KG1 (cell line): ENCODE results near the gene AMDHD2.
"Not testable (repeated sequence)": the region's sequence is repeated elsewhere in the genome, so short reads cannot be mapped to it uniquely, and the experiment has no call there.

Experiments
- DNase-seq: peaks from one replicate; lab custom pipeline; 2025; lab: John Stamatoyannopoulos, UW

AMDHD2 gene

DNA sequence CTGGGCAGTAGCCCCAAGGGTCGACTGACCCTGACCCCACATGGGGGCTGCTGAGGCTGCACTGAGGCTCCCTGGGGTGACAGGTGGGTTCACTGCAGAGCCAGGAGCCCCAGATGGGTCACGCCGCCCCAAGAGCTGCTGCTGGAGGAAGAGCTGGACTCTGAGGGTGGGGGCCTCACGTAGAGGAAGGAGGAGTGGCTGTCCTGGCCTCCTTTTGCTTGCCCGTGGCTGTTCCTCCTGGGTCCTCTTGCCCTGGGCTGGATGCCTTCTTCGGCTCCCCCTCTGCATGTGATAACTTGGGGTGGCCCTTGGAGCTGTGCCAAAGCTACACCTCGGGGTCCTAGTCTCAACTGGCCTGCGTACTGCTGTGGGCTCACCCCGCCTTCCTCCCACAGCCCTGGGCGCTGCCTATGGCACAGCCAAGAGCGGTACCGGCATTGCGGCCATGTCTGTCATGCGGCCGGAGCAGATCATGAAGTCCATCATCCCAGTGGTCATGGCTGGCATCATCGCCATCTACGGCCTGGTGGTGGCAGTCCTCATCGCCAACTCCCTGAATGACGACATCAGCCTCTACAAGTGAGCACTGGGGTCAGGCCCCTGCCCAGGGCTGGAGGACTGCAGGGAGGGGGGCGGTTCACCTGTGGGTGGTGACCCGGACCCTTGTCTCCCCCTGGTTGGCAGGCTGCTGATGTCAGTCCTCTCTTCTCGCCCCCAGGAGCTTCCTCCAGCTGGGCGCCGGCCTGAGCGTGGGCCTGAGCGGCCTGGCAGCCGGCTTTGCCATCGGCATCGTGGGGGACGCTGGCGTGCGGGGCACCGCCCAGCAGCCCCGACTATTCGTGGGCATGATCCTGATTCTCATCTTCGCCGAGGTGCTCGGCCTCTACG is 1.1 kb upstream of the AMDHD2 start:
- DNase-seq = no peak

DNA sequence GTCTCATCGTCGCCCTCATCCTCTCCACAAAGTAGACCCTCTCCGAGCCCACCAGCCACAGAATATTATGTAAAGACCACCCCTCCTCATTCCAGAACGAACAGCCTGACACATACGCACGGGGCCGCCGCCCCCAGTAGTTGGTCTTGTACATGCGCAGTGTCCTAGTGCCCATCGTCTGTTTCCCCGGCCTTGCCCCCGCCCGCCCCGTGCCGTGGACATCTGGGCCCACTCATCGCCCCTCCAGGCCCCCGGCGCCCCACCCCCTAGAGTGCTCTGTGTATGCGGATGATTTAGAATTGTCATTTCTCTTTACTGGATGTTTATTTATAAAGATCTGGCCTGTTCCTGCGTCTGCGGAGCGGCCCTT is 475 bp upstream of the AMDHD2 start:
- DNase-seq = no peak

DNA sequence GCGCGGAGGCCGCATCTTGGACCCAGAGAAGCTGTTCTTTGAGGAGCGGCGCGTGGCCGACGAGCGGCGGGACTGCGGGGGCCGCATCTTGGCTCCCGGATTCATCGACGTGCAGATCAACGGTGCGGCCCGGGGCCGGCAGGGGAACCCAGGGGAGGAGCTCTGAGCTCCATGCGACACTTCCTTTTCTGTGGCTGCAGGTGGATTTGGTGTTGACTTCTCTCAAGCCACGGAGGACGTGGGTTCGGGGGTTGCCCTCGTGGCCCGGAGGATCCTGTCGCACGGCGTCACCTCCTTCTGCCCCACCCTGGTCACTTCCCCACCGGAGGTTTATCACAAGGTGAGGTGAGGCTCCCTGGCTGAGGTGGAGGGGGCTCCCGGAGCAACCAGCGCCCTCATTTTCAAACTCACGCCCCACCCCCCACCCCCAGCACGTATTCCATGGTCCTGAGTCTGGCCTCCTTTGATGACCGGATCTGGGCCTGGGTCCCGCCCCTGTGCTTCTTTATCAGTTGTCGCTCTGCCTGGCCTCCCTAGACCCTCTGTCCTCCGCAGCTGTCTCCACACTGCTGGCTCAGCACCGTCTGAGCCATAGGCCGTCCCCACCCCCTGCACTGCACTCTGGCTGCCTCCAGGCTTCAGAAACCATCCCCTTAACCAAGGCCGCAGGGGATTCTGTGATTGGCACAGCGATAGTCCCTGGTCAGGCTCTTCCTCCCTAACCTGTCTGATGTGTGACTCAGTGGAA is 787 bp downstream of the AMDHD2 start:
- no peak for DNase-seq

DNA sequence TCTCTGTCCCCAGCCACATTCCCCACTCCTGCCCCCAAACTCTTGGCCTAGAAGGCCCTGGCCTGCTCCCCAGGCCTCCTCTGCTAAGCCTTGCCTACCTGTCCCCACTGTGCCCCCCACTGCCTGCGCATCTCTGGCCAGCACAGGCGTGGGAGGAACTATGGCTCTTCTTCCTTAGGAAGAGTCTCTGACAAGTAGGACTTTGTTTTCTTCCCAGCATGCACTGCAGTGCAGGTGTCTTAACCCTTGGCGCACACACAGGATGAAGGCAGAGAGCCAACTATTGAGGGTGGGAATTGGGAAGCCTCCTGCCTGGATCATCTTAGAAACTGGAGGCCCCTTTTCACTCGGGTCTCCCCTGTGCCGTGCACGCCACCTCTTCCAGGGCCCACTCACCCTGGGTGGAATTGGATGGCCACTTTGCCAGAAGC is 3.6 kb downstream of the AMDHD2 start:
- no peak for DNase-seq

DNA sequence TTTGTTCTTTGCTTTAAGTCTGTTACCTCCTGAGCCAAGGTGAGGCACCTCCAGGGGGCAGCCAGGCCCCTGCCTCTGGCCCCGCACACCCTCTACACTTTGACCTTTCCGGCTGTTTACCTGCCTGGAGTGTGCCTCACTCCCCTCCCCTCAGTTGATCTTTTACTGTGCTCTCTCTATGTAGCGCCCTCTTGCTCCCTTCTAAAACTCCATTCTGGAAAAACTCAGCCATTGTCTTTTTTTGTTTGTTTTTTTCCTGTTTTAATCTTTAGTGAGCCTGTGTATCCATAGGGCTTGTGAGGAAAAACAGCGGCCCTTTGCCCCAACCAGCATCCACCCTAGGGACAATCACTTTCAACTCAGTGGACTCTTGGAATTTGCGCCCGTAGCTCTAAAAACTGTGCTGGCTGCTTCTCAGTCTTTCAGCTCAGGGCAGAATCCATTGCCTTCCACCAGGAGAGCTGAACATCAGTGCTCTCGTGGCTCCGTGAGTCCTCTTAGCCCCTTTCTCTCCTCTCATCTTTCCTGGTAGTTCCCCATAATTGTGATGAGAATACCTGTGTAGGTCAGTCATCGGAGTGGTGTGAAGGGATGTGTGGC is 4.3 kb downstream of the AMDHD2 start:
- DNase-seq = no peak

DNA sequence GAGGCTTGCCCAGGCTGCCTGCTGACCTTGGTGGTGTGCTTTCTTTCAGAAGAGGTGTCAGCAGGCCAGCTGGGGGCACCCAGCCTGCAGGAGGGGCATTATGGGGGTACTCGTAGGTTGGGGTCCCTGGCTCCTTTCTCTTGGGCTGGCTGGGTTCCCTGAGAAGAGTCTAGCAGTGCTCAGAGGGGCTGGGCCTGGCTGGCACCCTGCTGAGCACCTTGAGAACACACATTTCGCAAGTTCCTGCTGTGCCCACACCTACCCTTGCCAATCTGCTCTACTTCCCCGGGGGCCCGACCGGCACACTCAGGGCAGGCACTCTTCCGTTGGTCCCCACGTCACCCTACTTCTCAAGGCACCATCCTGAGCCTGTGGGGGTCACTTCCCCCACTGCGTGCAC is 6.0 kb downstream of the AMDHD2 start:
- no peak for DNase-seq

DNA sequence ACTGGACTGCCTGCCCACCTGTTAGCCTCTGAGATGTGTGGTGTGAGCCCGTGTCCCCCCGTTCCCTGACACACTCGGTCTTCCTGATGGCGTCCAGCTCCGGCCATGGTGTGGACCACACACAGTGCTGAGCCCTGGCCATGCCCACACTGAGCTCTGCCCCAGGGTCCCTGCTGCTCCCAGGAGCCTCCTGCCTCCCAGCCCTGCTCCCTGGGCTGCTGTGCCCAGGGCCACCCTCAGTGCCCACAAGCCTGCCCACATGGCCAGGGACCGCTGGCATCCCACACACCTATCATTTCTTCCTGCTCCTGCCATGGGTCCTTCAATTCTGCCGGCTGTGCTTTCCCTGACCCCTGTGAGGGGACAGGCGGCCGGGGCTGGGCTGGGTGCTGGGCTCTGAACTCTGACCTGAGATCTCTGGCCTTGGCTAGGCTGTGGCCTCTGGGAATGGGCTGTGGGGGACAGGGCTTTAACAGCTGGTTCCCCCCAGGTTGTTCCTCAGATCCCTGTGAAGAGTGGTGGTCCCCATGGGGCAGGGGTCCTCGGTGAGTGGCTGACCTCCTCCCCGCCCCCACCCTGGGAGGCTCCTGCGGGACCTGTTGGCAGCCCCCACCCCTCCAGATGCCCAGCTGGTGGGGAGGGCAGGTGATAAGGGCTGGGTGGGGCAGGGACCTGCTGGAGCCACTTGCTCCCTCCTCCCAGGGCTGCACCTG is 7.1 kb downstream of the AMDHD2 start:
- no peak for DNase-seq

DNA sequence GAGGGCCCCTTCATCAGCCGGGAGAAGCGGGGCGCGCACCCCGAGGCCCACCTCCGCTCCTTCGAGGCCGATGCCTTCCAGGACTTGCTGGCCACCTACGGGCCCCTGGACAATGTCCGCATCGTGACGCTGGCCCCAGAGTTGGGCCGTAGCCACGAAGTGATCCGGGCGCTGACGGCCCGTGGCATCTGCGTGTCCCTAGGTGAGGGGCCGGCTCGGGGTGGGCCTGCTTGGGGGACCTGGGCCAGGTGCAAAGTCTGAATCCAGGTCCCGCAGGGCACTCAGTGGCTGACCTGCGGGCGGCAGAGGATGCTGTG is 7.6 kb downstream of the AMDHD2 start:
- DNase-seq = no peak

DNA sequence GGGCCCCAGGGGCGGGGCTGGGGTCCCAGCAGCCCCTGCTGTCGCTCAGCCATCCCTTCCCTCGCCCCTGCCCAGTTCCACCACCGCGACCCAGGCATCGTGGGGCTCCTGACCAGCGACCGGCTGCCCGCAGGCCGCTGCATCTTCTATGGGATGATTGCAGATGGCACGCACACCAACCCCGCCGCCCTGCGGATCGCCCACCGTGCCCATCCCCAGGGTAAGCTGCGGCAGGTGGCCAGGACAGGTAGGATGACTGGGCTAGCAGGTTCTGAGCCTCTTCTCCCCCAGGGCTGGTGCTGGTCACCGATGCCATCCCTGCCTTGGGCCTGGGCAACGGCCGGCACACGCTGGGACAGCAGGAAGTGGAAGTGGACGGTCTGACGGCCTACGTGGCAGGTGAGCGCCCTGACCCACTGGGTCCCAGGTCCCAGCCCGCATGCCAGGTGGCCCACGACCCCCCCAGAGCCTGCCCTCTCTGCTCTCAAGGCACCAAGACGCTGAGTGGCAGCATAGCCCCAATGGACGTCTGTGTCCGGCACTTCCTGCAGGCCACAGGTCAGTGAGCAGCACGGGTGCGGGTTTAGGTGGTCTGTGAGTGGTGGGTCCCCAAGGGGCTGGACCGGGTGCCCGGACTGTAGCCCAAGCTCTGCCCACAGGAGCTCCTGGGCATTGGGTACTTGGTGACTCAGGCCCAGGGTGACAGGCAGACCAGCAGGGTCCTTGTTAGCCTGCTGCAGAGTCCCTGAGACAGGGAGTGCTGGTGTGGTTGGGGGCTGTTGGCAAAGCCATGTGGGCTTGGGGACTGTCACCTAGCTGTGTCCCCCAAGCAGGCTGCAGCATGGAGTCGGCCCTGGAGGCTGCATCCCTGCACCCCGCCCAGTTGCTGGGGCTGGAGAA is 8.2 kb downstream of the AMDHD2 start:
- DNase-seq = no peak

DNA sequence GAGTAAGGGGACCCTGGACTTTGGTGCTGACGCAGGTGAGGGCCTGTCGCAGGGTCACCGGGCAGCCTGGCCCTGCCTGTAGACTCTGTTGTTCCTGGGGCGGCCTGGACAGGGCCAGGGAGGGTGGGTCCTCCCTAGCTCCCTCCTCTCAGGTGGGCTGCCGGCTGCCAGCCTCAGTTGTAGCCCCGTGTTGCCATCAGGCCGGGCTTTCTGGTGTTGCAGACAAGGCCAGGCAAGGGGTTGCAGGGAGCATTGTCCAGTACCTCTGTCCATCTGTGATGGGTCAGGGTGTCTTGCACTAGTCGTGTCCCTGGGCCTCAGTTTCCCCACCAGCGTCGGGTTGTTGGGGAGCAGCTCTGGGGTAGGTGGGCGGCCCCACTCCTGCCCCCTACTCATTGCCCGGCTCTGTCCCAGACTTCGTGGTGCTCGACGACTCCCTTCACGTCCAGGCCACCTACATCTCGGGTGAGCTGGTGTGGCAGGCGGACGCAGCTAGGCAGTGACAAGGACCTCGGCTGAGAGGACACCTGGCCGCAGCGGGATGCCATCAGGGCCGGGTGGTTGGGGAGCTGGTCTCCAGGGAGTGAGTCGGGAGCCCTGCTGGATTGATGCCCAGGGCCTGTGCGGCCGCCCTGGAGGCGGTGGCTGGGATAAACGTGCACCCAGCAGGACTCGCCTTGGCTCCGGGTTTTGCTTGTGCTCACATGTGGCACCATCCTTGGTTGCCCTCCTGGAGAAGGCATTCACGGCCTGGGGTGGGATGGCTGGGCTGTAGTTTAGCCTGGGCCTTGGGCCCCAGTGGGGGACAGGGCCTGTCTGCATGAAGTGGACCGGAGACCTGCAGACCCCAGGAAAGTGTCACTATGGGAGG is 9.1 kb downstream of the AMDHD2 start:
- DNase-seq = no peak

DNA sequence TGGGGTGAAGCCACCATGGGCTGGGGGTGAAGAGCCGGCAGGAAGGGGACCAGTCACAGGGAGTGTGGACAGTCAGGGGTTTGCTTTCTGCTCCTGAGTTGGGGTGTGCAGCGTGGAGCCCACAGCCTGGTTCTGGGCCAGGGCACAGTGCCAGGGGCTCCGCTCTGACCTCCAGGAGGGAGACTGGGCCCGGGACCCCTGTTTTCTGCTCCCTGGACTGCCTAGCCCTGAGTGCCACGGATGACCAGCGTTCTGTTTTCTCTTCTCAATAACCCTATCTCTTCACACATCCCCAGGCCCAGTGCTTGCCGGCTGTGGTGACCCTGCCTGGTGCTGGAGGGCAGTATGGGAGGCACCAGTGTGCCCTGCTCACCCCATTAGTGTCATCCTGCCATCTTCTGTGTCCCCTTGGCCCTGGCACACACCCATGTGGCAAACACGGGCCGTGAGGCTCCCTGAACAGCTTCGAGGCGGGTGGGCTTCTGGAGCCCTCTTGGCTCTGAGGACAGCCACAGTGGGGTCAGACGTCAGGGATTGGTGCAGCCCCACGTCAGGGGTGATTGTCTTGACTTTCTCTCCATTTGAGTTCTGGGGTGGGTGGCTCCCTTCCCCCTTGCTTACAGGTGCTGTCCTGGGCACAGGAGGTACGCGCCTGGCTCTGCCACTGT is 9.9 kb downstream of the AMDHD2 start:
- no peak for DNase-seq

DNA sequence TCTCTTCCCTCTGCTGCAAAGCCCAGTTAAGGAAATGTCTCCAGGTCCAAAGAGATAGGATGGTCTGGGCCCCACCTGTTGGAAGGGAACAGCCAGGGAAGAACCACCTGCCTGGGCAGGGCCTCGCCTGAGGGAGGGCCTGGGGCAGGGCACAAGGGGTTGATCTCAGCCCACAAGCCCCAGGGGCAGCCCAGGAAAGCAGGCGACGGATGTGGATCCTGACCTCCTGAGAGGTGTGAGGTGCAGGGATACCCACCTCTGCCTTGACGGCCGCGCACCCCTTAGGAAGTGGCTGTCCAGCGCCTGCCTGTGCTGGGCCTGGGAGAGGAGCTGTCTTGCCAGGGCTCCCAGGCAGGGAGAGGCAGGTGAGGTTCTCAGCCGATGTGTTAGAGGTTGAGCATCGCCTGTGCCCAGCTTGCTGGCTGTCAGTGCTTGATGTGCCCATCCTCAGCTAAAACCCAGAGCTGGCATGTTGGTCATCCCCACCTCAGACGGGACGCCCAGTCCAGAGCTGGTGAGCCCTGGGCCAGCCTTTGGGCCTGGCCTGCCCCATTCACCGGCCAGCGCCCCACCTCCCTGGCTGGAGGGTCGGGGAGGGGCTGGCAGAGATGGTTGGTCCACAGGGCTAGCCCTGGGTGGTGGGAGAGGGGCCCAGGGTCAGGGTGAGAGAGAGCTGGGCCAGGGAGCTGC is 10.6 kb downstream of the AMDHD2 start:
- no peak for DNase-seq

DNA sequence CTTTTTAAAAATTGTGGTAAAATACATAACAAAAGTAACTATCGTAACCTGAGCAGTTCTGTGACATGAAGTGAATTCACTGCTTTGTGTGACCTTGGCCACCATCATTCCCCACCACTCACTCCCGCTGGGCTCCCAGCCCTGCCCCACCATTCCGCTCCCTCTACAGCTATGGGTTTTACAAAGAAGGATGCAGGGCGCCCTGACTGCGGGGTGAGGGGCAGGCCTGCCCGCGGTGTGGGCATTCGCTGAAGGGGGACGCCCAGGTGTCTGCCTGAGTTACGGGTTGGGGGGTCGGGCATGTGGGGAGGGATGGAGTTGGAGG is 11.2 kb downstream of the AMDHD2 start, which contains the start of gene CEMP1:
Gene CEMP1, minus strand, starts transcription at position 38 of the 325 bp plus-strand sequence. CDS start 335 bp downstream, outside the sequence.
- no peak for DNase-seq

DNA sequence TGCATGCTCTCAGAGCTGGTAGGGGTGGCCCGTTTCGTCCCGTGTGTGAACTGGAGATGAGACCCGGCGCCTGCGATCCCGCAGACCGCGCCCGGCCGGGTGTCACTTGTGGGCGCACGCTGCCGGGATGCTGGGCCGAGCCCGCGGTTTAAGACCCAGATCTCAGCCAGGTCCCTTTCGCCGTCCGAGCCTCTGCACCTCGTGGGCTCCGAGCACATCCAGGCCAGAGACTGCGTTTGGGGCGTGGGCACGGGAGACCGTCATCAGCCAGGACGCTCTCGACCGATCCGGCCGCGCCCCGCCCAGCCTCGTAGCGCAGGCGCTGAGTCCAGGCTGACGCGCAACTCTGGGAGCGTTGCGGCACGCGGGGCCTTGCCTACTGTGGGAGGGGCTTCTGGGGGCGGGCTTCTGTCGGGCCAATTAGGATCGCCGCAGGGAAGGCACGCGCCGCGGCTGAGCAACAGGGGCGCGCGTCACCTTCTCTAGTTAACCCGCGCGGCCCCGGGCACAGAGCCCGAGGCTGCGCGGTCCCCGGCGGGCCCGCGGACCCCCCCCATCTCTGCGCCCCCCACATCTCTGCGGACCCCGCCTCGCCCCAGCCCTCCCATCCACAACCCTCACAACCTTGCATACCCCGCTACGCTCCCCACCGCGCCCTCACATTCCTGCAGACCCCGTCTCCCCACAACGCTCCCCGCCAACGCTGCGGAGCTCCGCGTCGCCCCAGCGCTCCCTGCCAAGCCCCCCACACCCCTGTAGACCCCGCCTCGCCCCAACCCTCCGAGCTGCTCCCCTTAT is 11.7 kb downstream of the AMDHD2 start:
- DNase-seq = peak; percentile 89

DNA sequence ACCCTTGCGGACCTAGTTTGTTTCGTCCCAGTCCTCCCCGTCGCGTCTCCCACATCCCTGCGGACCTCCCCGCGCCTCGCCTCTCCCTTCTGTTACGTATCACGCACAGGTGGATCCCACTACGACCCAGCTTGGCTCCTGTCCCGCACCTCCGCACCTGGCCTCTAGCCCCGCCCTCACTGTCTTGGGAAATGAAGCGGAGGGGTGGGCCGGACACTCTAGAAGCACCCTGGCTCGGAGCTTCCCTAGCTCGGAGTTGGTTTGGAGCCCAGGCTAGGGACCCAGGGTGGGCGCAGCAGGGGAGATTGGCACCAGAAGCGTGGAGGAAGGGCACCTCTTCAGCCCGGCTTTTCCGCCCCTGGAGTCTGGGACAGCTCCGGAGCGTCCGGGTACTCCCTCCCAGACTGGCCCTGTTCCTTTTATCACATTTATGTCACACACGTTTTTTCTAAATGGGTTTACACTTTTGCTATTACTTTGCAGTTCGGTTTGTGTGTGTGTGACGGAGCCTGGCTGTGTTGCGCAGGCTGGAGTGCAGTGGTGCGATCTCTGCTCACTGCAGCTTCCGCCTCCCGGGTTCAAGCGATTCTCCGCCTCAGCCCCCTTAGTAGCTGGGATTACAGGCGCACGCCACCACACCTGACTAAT is 12.4 kb downstream of the AMDHD2 start:
- no peak for DNase-seq

DNA sequence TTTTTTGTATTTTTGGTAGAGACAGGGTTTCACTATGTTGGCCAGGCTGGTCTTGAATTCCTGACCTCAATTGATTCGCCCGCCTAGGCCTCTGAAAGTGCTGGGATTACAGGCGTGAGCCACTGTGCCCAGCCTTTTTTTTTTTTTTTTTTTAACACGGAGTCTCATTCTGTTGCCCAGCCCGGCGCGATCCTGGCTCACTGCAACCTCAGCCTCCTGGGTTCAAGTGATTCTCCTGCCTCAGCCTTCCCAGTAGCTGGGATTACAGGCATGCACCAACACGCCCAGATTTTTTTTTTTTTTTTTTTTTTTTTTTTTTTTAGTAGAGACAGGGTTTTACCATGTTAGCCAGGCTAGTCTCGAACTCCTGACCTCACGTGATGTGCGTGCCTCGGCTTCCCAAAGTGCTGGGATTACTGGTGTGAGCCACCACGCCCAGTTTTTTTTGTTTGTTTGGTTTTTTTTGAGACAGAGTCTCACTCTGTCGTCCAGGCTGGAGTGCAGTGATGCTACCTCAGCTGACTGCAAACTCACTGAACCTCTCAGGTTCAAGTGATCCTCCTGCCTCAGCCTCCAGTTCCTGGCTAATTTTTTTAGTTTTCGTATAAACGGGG is 13.1 kb downstream of the AMDHD2 start:
- not testable (repeated sequence) for DNase-seq

DNA sequence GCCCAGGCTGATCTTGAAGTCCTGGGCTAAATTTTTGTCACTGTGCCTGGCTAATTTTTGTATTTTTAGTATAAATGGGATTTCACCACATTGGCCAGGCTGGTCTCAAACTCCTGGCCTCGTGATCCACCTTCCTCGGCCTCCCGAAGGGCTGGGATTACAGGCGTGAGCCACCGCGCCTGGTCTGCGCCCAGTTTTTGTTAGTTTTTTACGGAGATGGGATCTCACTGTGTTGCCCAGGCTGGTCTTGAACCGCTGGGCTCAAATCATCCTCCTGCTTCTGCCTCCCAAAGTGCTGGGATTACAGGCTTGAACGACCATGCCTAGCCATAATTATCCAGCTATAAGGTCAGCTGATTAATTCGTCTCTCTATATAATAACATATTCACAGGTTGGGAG is 13.7 kb downstream of the AMDHD2 start:
- DNase-seq = no peak
